ENCODE data around the gene ADI1. TPM values are rescaled to one million over a fixed set of nuclear protein-coding genes. Genes with fewer than 3 reads are reported as not detected.

The ADI1 gene
- total RNA-seq, 1 donor from 2014 or later, result 42.0 TPM

DNA sequence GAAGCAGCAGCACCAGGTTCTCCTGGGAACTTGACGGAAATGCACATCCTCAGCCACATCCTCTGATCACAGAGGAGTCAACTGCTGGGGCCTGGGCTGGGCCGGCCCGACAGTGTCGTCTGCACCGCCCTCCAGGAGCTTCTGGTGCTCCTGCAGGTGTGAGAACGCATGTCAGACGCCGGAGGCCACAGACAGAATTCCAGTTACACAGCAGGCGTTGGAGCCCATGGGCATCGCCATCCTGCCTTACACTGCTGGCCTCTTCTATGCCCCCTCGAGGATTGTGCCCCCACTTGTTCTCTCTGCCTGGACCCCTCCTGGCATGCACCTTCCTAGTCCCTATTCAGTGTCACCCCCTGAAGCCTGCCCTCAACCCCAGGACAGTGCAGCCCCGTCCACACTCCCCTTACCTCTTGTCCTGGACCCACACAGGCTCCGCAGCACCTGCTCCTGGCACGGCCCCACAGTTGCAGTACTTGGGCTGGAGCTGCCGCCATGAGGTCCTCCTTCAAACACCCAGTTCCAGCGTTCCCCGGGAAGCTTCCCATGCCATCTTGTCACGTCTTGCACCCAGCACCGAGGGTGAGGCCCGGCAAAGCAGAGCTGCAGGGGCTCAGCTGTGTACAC lies 37.5 kb downstream of the ADI1 start:
- no peak for DNase-seq (ENCODE audit: low spot score)

GRCh38 chr2:3481011-3481400 lies 38.3 kb downstream of the ADI1 start:
- no peak for DNase-seq (ENCODE audit: low spot score)

GRCh38 chr2:3480352-3481010 lies 38.9 kb downstream of the ADI1 start:
- peak; percentile 64 for DNase-seq (ENCODE audit: low spot score)

- no peak for DNase-seq (ENCODE audit: low spot score)
Measured at GRCh38 chr2:3479430-3480320, 39.7 kb downstream of the ADI1 start.

DNA sequence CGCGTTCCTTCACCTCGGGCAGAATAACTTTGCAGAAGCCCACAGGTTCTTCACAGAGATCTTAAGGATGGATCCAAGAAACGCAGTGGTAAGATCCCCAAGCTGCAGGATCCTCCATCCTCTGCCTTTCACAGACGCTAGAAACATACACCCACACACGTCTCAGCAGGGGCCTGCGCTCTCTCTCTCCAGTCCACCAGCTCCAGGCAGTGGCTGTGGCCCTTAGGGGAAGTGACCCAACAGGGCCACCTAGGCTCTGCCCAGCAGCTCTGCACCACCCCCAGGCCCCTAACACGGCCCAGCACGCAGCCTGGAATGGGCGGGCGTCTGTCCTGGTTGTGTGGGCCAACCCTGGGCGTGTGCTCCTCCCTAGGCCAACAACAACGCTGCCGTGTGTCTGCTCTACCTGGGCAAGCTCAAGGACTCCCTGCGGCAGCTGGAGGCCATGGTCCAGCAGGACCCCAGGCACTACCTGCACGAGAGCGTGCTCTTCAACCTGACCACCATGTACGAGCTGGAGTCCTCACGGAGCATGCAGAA lies 40.4 kb downstream of the ADI1 start:
- no peak for DNase-seq (ENCODE audit: low spot score)

DNA sequence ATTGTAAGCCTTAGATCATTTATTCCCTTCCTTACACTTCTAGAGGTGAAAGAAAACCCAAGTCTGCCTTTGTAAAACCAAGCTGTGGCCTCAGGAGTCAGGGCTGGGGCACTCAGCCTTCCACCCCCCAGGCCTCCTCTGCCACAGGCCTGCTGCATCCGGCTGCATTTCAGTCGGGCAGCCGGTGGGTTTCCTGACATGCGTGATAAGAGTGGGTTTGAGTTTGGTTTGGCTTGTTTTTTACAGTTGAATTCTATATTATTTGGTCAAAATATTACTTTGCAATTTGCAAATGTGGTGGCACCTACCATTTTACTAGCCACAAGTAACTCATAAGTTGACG lies 42.4 kb downstream of the ADI1 start:
- no peak for DNase-seq (ENCODE audit: low spot score)

GRCh38 chr2:3476321-3476984 lies 42.9 kb downstream of the ADI1 start:
- DNase-seq (ENCODE audit: low spot score), result no peak

- DNase-seq (ENCODE audit: low spot score), result no peak
Measured at GRCh38 chr2:3475771-3476170, 43.6 kb downstream of the ADI1 start.

DNA sequence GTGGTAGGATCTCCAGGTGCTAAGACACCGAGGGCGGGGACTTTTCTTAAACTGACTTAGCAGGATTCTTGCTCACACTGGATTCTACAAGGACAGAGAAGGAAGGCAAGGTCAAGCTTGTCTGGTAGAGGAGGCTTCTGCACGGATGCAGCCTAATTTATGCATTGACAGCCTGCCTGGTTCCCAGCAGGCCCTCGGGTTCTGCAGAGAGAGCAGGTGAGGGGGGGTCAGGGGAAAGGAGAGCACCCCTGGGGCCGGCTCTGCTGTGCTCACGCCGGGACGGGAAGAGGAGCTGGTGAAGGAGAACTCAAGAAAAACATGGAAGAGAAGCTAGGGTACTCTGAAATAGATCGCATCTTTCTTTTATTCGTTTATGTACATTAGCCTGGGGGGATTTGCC lies 46.4 kb downstream of the ADI1 start:
- no peak for DNase-seq (ENCODE audit: low spot score)

DNA sequence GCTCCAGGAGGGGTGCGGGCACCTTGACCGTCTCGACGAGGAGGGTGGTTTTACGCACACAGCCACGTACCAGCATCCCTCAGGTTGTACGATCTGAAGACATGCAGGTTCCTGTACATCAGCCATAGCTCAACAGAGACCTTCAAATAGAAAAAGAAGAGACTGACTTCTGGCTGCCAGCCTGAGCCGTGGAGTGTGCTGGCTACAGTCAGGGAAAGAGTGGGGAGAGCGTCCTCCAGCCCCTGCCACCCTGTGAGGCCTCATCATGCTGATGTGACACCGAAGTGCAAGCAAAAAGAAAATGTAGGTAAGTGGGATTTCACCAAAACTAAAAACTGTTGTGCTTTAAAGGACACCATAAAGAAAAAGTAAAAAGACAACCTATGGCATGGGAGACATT lies 47.0 kb downstream of the ADI1 start:
- DNase-seq (ENCODE audit: low spot score), result no peak

GRCh38 chr2:3470856-3471737 lies 48.2 kb downstream of the ADI1 start:
- no peak for DNase-seq (ENCODE audit: low spot score)

DNA sequence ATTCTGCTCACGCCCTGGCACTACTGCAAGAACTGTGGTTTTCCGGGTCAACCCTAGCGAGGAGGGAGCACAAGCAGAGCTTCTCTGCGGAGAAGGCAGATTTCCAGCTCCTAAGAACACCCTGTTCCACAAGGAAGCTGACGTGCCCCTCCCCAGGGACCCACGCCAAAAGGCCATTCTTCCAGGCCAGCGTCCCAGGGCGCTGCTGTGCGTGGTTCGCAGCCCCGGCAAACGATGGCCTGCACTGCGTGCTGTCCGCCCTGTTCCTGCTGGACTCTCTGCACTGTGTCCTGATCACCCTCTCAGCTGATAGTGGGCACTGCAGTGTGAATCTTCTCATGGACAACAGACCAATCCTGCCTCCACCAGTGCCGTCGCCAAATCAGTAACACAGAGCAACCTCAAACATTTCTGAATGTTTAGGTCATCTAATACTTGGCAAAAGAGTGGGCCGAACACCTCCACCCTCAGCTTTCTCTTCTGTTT lies 49.1 kb downstream of the ADI1 start:
- DNase-seq (ENCODE audit: low spot score), result no peak

- no peak for DNase-seq (ENCODE audit: low spot score)
Measured at GRCh38 chr2:3469486-3469885, 49.8 kb downstream of the ADI1 start.

DNA sequence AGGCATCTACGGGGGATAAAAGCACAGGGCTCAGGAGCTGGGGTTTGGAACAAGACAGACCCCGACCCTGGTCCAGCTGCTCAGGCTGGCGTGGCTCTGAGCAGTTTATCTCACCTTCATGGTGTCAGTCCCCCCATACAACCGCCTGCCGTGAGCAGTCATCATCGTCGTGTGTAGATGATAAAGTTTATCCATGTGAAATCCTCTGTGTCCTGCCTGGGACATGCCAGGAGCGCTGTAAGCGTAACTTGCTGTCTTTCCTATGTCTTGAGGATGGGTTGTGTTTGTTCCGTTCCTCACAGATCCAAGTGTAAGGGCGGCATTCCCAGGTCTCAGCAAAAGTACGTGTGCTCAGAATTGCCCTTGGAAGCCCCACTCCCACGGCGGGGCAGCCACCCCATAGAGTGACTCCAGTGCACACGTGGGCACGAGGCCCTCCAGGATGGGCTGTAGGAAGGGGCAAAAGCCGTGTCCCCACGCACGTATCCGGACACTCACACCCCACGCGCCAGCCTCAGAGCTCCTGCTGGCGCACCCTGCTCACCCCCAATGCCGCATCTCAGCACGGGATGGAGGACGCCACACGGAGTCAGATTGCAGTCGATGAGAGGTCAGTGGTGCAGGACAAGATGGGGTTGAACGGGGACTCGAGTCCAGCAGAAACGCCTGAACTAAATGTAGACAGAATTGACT lies 50.9 kb downstream of the ADI1 start:
- DNase-seq (ENCODE audit: low spot score), result no peak

DNA sequence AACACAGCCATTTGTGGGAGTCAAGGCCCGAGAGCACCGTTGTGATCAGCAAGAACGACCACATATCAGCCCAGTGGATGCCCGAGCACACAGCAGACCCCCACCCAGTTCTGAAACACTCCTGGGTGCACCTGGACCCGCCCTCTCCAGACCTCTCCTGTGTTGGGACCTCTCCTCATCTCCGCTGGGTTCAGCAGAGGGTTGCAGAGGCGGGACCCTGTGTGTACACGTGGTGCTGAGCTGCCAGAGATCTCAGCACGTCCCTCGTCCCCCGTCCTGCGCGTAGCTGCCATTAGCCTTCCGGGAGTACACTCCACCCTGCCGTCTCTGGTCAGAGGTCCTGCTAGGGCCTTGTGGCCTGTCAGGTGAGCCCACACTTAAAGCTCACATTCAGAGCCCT lies 51.7 kb downstream of the ADI1 start:
- no peak for DNase-seq (ENCODE audit: low spot score)

DNA sequence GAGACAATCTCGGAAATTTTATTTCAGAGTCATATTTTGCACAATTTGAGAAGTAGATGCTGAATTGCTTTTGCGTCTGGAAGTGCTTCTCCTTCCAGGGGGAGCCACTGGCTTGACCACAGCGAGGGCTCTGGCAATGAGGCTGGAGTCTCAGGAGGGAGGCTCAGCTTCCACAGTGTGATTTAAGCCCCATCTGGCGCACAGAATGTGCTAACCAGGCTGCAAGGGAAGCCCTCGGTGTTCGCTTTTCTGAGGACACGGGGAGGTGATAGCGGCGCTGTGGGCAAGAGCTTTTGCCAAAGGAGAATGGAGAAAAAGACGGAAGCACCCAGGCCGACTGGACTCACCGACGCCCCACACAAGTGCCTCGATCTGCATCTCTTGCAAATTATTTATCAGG lies 52.4 kb downstream of the ADI1 start:
- no peak for DNase-seq (ENCODE audit: low spot score)

GRCh38 chr2:3466482-3466863 lies 52.9 kb downstream of the ADI1 start:
- DNase-seq (ENCODE audit: low spot score), result no peak

GRCh38 chr2:3465844-3466481 lies 53.4 kb downstream of the ADI1 start:
- DNase-seq (ENCODE audit: low spot score), result no peak

DNA sequence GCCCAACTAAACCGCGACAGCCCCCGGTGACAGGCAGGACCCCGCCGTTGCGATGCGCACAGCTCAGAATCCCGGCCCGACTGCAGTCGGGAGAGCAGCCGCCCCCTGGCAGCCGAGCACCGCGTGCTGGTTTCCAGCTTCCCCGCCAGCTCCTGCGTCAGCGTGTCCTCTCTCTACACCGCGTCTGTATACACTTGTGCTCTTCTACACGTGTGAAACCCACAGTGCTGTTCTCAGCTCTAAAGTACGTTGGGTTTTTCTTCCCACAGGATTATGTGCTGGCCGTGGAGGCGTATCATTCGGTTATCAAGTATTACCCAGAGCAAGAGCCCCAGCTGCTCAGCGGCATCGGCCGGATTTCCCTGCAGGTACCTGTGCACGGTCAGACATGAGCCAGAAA lies 54.0 kb downstream of the ADI1 start:
- no peak for DNase-seq (ENCODE audit: low spot score)

Data from ureter (tissue), 1 donor.